IMR-90 (cell line): ENCODE measurements around the gene YBX1. TPM values are rescaled to one million over a fixed set of nuclear protein-coding genes. Genes with fewer than 3 reads are reported as not detected.

ENCODE experiments used
- ATAC-seq: fragments of 200-7000 bp; cut with Tn5 transposase; 2 replicates; pipeline ENCODE4 v1.9.1; 2020; ENCODE audit warnings: low read depth, mild to moderate bottlenecking, moderate library complexity
- BruUV-seq: library from RNA; stranded (reverse); fragments of 400-500 nt; replicated peaks from 2 replicates; lab custom pipeline; 2021; lab: Mats Ljungman, UMichigan
- CTCF ChIA-PET: fragments of 300-600 bp; formaldehyde crosslinking; extraction: SDS; loops from one replicate; lab custom pipeline; 2021; ENCODE audit warnings: antibody characterized with exemption; lab: Yijun Ruan, JAX
- POLR2A ChIA-PET: fragments of 300-600 bp; sonication (Branson Sonifier 250); formaldehyde crosslinking; loops from one replicate; lab custom pipeline; 2022; ENCODE audit warnings: antibody characterized with exemption; ENCODE audit not compliant: unreplicated experiment; lab: Charles Lee
- DNase-seq: peaks from one replicate; pipeline ENCODE4 v3.0.0; 2013
- H2AFZ ChIP-seq: replicated peaks from 2 replicates; pipeline ENCODE3; 2013; ENCODE audit warnings: low read length, mild to moderate bottlenecking; ENCODE audit not compliant: poor library complexity
- H2AK5ac ChIP-seq: 2 replicates; pipeline ENCODE4 v1.6.1; 2013; ENCODE audit warnings: low read depth, low read length, inconsistent platforms
- H2AK9ac ChIP-seq: replicated peaks from 2 replicates; pipeline ENCODE3; 2013; ENCODE audit warnings: mild to moderate bottlenecking, low read depth, low read length, moderate library complexity; ENCODE audit not compliant: poor library complexity
- H2BK120ac ChIP-seq: 2 replicates; pipeline ENCODE4 v1.6.1; 2013; ENCODE audit warnings: low read depth, low read length, inconsistent platforms
- H2BK15ac ChIP-seq: 3 replicates; pipeline ENCODE4 v1.6.1; 2013; ENCODE audit warnings: low read depth, low read length, inconsistent platforms
- H2BK20ac ChIP-seq: 2 replicates; pipeline ENCODE4 v1.6.1; 2013; ENCODE audit warnings: low read depth, mild to moderate bottlenecking, inconsistent platforms, low read length, moderate library complexity
- H2BK5ac ChIP-seq: 2 replicates; pipeline ENCODE4 v1.6.1; 2013; ENCODE audit warnings: mild to moderate bottlenecking, low read depth, low read length, inconsistent platforms; ENCODE audit not compliant: poor library complexity, severe bottlenecking
- H3K14ac ChIP-seq: replicated peaks from 2 replicates; pipeline ENCODE4 v1.6.1; 2013; ENCODE audit warnings: low read depth, low read length, inconsistent platforms
- H3K18ac ChIP-seq: 2 replicates; pipeline ENCODE4 v1.6.1; 2013; ENCODE audit warnings: low read depth, low read length, control low read depth
- H3K23ac ChIP-seq: 2 replicates; pipeline ENCODE4 v1.6.1; 2013; ENCODE audit warnings: low read depth, low read length, inconsistent platforms
- H3K27ac ChIP-seq: 2 replicates; pipeline ENCODE4 v1.5.1; 2013; ENCODE audit warnings: mild to moderate bottlenecking, control low read depth, low read length; ENCODE audit not compliant: insufficient read depth
- H3K27me3 ChIP-seq: 2 replicates; pipeline ENCODE4 v1.6.1; 2013; ENCODE audit warnings: low read length; ENCODE audit not compliant: control insufficient read depth, insufficient read depth
- H3K36me3 ChIP-seq: 2 replicates; pipeline ENCODE4 v1.6.1; 2013; ENCODE audit warnings: low read length, mixed read lengths; ENCODE audit not compliant: control insufficient read depth, insufficient read depth
- H3K4ac ChIP-seq: 2 replicates; pipeline ENCODE4 v1.6.1; 2013; ENCODE audit warnings: low read depth, low read length, inconsistent platforms
- H3K4me1 ChIP-seq: 2 replicates; pipeline ENCODE4 v1.6.1; 2013; ENCODE audit warnings: low read length, mixed read lengths; ENCODE audit not compliant: control insufficient read depth, insufficient read depth
- H3K4me2 ChIP-seq: 2 replicates; pipeline ENCODE4 v1.6.1; 2013; ENCODE audit warnings: low read depth, mild to moderate bottlenecking, control low read depth, low read length, moderate library complexity
- H3K4me3 ChIP-seq: 2 replicates; pipeline ENCODE4 v1.5.1; 2013; ENCODE audit warnings: low read depth, mild to moderate bottlenecking, control low read depth, low read length, moderate library complexity; ENCODE audit not compliant: insufficient read depth
- H3K56ac ChIP-seq: 2 replicates; pipeline ENCODE4 v1.6.1; 2013; ENCODE audit warnings: low read length, inconsistent platforms; ENCODE audit not compliant: insufficient read depth; ENCODE audit errors: extremely low read depth
- H3K79me1 ChIP-seq, 2 experiments: 2 replicates each; pipeline ENCODE4 v1.6.1; 2013; ENCODE audit warnings: low read length in 2 of 2, inconsistent platforms in 1 of 2, low read depth in 1 of 2
- H3K9ac ChIP-seq: 2 replicates; pipeline ENCODE4 v1.6.1; 2013; ENCODE audit warnings: low read depth, low read length, control low read depth
- H3K9me1 ChIP-seq: 2 replicates; pipeline ENCODE4 v1.6.1; 2013; ENCODE audit warnings: low read length, inconsistent platforms; ENCODE audit not compliant: insufficient read depth
- H3K9me3 ChIP-seq: 2 replicates; pipeline ENCODE4 v1.6.1; 2013; ENCODE audit warnings: low read length; ENCODE audit not compliant: control insufficient read depth, insufficient read depth
- H4K20me1 ChIP-seq: 2 replicates; pipeline ENCODE4 v1.6.1; 2013; ENCODE audit warnings: low read length, inconsistent platforms; ENCODE audit not compliant: insufficient read depth
- H4K5ac ChIP-seq: 2 replicates; pipeline ENCODE4 v1.6.1; 2013; ENCODE audit warnings: mild to moderate bottlenecking, low read depth, low read length, control low read depth
- H4K8ac ChIP-seq, 2 experiments: 2 replicates each; pipeline ENCODE4 v1.6.1; 2013; ENCODE audit warnings: low read depth in 2 of 2, low read length in 2 of 2, control low read depth in 1 of 2, inconsistent platforms in 1 of 2
- H4K91ac ChIP-seq: 2 replicates; pipeline ENCODE4 v1.6.1; 2013; ENCODE audit warnings: low read depth, low read length, inconsistent platforms; ENCODE audit not compliant: insufficient read depth
- RFX5 ChIP-seq: IDR thresholded peaks from 2 replicates; pipeline ENCODE4 v1.8.0; 2012; ENCODE audit warnings: low read depth, mild to moderate bottlenecking, low read length, moderate library complexity
- USF2 ChIP-seq: fragments of 150-350 bp; IDR thresholded peaks from 2 replicates; pipeline ENCODE4 v1.6.1; 2017; ENCODE audit warnings: mild to moderate bottlenecking, antibody characterized with exemption, low read length, low read depth
- WGBS, 2 experiments: methylation state at CpG; one replicate each; pipeline versions ENCODE4 v1.1.5 to v1.1.7; 2013; ENCODE audit warnings: missing lambda C conversion rate in 2 of 2; ENCODE audit not compliant: insufficient read length in 1 of 2; ENCODE audit errors: extremely low coverage in 2 of 2; 5-methylcytosine and 5-hydroxymethylcytosine counted together
- dilution Hi-C: fragments of 300-500 bp; cut with HindIII; formaldehyde crosslinking; loops from one replicate; pipeline ENCODE4 v1.14.3; 2018; ENCODE audit warnings: low sequenced_read_pairs; ENCODE audit not compliant: unreplicated experiment
- in situ Hi-C: fragments of 300-500 bp; cut with MboI; formaldehyde crosslinking; loops from 3 replicates; pipeline ENCODE4 v1.14.3; 2019; ENCODE audit warnings: low sequenced_read_pairs, inconsistent platforms, mixed read lengths
- intact Hi-C: fragments of 100-400 bp; cut with micrococcal nuclease; formaldehyde crosslinking; loops from 2 replicates; pipeline ENCODE4 v1.10.0; 2022
- polyA plus RNA-seq, 3 experiments: library from polyadenylated mRNA; depleted of rRNA; stranded (reverse); fragments of >200 nt; gene quantifications; 2 replicates each; pipeline ENCODE4 v1.2.3, GENCODE V29; 2012; ENCODE audit warnings: low replicate concordance in 1 of 3
- total RNA-seq: library from RNA; depleted of rRNA; stranded (reverse); fragments of >200 nt; gene quantifications from 2 replicates; pipeline ENCODE4 v1.2.3, GENCODE V29; 2012

Gene YBX1
- total and polyA plus RNA-seq, 2 of the 4 experiments (the other 2 are of a cell fraction): 605 to 843 TPM

DNA sequence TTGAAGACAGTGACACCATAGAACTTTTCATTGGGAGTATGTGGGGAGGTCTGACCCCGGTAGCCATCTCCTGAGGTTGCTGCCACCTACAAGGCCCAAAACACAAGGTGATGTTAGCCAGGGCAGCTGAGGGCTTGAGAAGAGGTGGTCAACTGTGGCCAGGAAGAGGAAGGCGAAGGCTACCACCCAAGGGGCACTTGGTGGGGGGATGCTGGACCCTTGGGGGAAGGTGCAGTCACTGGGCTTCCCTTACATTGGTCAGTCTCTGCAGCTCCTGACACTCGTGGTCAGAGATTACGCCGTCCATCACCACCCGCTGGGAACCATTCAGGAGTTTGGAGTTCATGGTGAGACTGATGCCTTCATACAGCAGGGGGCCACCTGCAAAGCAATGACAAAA is 70.1 kb downstream of the YBX1 start:
- in situ Hi-C loops: no loop called here
- H3K4me1 ChIP-seq: peaks cover 3% of the 10 kb centered on the region
- H4K20me1 ChIP-seq: peaks cover 12% of the 10 kb centered on the region
- no peak overlapping the region for H2AFZ ChIP-seq
- no peak overlapping the region for H3K56ac ChIP-seq
- no peak overlapping the region for H3K4ac ChIP-seq
- H3K23ac ChIP-seq: no peak overlapping the region
- no peak for ATAC-seq
- no TSS peak for BruUV-seq
- no peak overlapping the region for H2BK120ac ChIP-seq
- H4K8ac ChIP-seq: no peak overlapping the region
- no peaks in the 10 kb centered on the region for H3K27me3 ChIP-seq
- dilution Hi-C loops: no loop called here
- no peak for DNase-seq
- no peak overlapping the region for H3K4me3 ChIP-seq
- no peak overlapping the region for H2AK9ac ChIP-seq
- ChIA-PET CTCF (no interaction called here), POLR2A (no interaction called here)
- no peaks in the 10 kb centered on the region for H3K9me3 ChIP-seq
- no peak overlapping the region for H2BK20ac ChIP-seq
- H3K18ac ChIP-seq: no peak overlapping the region
- intact Hi-C loops: no loop called here
- TF ChIP-seq RFX5: no peak
- no peak for TF ChIP-seq USF2
- no peak overlapping the region for H4K5ac ChIP-seq
- H3K9me1 ChIP-seq: peaks cover 12% of the 10 kb centered on the region; the same call in 1 of the 2 replicates
- H2BK15ac ChIP-seq: no peak overlapping the region
- H3K4me2 ChIP-seq: no peak overlapping the region
- H2AK5ac ChIP-seq: no peak overlapping the region
- H3K14ac ChIP-seq: no peak overlapping the region
- H4K91ac ChIP-seq: no peak overlapping the region
- H3K36me3 ChIP-seq: peaks cover 72% of the 10 kb centered on the region
- WGBS, 2 experiments: 87% methylated on average over 3 of the region's 6 CpGs; no CpG with 5 or more reads in 1 of the 2 experiments
- peaks cover 33 to 41% of the 10 kb centered on the region in 2 experiments for H3K79me1 ChIP-seq
- no peak overlapping the region for H3K27ac ChIP-seq
- no peak overlapping the region for H2BK5ac ChIP-seq
- no peak overlapping the region for H3K9ac ChIP-seq
